GM18502 (cell line): ENCODE results near the gene ABTB2.
"Not testable (repeated sequence)": the region's sequence is repeated elsewhere in the genome, so short reads cannot be mapped to it uniquely, and the experiment has no call there.

ENCODE experiments used
- ATAC-seq: cut with Tn5 transposase; IDR thresholded peaks from one replicate; pipeline ENCODE4 v1.9.1; 2021; ENCODE audit warnings: mild to moderate bottlenecking; ENCODE audit not compliant: unreplicated experiment, poor library complexity

ABTB2 gene

DNA sequence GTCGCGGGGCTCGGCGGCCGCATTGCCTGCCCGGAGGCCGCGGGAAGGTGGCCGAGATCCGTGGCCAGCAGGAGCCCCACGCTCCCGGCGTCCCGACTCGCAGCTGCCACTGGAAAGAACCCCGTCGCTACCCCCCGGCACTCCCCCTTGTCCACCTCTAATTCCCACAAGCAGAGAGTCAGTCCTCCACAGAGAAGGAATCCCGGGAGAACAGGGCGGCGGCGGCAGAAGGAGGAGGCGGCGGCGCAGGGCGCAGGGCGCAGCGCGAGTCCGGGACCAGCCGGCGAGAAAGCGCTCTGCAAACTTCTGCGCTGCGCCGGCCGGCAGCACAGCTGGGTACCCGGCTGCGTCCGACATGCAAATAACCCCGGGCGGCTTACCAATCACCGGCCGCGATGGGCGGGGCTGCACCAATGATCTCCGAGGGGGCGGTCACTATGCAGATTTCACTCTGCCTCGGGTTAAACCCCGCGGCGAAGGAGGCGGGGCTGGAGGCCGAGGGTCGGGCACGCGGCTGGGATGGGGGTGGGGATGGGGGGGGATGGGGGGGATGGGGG is at the start of gene ABTB2:
Gene ABTB2, minus strand, starts transcription at position 310 of the 557 bp plus-strand sequence.
- ATAC-seq, result peak; percentile 89

DNA sequence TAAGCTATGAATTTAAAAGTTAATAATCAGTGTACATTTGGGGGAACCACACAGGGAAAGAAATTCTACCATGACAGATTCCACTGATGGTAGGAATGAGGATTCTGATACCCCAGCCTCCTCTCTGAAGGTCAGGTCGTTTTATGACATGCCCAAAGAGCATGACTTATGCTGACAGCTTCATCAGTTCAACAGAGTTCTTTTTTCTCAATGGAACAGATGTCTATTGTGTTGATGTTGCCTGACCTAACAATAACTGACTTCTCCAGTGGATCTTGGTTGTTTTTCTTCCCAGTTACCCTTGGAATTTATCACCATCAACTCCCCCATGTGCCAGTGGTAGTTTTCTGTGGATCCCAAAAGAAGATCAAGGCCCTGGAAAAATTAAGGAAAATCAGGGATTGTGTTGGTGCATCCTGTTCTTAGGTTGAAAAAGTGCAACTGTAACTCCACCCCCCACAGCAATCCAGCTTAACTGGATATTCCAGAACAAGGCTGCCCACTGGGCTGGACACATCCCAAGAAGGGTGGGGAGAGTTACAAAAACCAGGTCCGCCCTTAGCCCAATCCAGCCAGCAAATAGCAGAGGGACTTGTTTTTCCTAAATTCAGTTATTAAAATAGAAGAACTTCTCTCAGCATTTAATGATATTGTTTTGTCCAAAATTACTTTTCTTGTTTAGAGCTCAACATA is 49.5 kb upstream of the ABTB2 start:
- ATAC-seq, result no peak

DNA sequence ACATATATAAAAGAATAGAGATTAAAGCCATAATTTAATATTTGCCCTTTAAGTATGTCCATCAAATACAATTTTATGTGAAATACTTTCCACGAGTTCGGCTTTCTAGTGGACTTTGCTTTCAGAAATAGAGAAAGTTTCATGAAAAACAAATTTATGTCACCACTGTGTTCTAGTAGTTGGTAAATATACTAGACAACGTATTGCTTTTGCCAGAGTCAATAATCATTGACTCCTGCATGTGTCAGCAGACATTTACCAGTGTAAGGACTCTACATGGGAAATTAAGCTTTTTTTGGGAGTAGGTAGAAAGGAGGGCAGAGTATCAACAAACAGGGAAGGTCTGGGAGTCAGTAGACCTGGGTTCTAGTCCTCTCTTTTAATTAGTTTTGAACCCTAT is 48.6 kb upstream of the ABTB2 start:
- ATAC-seq, result no peak

DNA sequence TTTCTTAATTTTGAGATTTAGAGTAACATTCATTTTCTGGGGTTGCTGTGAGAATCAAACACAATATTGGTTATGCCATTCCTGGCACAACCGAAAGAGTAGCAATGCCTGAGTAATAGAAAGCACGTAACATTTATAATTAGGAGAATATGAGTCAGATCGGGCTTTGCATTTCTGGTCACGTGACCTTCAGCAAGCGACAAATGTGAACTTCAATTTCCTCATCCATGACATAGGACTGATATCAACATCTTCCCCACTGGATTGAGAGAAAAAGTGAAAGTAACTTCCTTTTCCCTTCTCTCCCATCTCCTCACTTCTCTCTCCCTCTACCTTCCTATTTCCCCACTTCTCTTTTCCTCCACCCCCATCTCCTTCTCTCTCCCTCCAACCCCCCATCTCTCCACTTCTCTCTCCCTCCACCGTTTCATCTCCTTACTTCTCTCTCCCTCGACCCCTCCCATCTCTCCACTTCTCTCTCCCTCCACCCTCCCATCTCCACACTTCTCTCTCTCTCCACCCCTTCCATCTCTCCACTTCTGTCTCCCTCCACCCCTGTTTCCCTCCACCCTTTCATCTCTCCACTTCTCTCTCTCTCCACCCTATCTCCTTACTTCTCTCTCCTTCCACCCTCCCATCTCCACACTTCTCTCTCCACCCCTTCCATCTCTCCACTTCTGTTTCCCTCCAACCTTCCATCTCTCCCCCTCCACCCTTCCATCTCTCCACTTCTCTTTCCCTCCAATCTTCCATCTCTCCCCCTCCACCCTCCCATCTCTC is 47.5 kb upstream of the ABTB2 start:
- ATAC-seq, result peak; percentile 50

DNA sequence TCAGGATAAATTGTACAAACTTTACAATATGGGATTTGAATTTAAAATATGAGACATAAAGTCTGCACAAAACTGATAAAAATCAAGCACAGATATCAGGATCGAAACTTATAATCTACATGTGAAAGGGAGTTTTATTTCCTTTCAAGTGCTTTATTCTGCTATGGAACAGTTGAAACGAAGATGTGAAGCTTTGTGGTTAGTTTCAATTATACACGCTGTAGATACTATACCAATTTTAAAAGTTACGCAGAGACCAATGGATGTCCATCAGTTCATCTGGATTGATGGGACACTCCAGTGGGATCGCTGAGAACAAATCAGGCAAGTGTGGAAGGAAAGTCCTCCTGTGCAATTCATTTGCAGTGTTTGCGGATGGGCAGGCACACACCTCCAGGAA is 46.5 kb upstream of the ABTB2 start:
- ATAC-seq, result no peak

DNA sequence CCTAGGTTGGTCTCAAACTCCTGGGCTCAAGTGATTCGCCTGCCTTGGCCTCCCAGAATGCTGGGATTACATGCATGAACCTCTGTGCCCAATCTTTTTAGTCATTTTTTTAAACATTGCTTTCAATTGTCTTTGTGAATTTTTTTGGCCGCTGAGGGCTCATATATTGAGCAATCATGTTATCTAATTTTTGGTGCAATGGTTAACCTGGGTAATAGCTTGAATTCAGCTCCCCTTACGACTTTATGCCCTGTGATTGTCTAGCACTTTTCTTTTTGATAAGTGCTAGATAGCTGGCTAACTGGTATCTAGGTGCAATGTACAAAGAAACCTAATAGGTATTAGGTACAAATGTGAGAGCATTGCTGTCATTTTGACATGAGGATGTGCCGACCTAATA is 45.6 kb upstream of the ABTB2 start:
- ATAC-seq, result no peak

DNA sequence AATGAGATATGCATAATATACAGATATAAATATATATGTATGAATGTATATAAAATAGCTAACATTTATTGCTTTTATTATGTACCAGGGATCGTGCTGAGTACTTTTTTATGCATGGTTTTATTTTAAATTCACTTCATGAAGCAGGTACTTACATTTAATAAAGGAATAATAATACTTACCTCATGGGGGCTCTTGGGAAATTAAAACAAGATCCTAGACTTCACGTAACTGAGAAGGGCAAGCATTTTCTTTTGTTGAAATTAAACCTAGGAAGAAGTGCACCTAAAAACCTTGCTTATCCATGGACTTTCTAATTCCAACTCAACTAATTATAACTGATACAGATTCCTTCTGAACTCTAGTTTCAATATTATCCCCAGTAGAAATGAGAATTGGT is 40.0 kb upstream of the ABTB2 start:
- ATAC-seq, result no peak

DNA sequence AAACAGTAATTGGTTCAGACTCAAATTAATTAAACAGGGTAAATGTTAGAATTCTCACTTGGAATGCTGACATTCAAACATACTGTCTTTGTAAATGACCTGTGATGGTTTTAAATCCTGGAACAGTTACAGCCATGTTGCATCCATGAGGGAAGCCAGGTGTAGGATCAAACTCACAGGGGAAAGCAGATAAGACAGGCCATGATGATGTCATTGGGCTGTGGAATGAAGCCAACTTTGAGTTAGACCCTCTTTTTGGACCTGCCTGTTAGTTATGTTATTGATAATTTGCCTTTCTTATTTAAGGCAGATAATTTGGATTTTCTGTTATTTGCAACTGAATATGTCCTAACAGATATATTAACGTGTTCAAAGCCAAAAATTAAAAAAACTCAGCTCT is 39.3 kb upstream of the ABTB2 start:
- no peak for ATAC-seq

DNA sequence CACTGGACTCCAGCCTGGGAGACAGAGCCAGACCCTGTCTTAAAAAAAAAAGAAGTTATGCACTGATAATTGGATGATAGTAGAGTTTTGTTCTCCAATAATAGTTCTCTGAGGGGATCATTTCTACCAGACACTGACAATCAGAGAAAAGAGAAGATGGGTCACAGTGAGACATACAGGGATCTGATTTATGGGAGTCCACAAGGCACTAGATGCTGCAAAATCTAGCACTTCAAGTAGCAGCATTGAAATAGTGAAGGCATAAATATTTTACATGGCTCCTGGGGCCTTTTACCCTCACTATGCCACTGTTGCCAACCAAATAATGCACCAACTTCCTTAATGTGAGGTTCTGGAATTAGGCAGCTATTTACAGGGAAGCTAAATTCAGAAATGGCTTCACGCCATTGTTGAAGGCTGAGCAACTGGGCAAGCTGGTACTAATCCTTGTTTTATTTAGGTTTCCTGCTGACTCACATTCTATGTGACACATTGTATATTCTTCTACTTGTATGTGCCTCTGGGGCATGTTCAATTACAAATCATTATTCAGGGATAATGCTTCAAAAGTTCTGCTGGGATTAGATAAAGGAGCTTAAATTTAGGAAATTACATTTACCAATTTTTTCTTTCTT is 38.2 kb upstream of the ABTB2 start:
- no peak for ATAC-seq

DNA sequence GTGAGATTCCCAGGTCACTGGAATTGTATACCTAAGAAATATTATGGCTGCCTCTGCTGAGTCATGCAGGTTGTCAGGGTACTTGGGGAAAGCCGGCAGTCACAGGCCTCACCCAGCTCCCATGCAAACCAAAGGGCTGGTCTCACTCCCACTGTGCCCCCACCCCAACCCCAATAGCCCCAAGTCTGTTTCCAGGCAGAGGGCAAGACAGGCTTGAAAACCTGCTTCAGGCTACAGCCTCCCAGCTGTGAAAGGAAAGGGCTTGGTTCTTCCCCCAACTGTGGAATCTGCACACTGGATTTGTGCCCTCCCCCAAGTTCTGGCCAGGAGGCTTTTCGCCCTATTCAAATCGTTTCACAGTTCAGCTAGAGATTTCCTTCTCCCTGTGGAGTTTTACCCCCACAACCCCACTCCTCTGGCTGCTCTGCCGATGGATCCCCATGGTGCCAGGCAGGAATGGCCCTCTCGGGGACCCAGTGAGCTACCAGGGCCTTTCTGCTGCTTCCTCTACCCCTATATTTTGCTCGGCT is 37.0 kb upstream of the ABTB2 start:
- no peak for ATAC-seq

DNA sequence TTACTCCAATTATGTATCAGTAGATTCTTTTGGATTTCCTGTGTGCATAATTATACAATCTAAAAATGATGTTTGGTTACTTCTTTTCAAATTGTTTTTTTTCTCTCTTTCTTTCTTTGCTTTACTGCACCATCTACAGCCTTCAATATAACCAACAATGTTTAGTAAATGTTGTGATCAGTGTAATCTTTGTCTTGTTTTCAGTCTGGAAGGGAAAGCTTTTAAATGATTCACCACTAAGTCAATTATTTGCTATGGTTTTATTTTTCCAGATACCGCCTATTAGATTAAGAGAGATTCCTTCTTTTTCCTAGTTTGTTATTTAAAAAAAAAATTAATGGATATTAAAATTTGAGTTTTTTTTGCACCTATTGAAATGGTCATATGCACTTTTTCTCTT is 29.8 kb upstream of the ABTB2 start:
- ATAC-seq, result no peak

DNA sequence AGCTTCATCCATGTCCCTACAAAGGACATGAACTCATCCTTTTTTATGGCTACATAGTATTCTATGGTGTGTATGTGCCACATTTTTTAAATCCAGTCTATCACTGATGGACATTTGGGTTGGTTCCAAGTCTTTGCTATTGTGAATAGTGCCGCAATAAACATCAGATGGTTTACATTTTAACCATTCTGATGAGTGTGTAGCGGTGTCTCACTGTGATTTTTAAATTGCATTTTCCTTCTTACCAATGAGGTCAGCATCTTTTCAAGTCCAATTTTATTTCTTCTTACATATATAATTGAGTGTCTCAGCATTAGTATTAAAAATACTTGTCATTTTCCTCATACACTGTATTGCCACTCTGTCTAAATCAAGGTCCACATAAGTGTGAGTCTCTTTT is 28.5 kb upstream of the ABTB2 start:
- not testable (repeated sequence) for ATAC-seq

DNA sequence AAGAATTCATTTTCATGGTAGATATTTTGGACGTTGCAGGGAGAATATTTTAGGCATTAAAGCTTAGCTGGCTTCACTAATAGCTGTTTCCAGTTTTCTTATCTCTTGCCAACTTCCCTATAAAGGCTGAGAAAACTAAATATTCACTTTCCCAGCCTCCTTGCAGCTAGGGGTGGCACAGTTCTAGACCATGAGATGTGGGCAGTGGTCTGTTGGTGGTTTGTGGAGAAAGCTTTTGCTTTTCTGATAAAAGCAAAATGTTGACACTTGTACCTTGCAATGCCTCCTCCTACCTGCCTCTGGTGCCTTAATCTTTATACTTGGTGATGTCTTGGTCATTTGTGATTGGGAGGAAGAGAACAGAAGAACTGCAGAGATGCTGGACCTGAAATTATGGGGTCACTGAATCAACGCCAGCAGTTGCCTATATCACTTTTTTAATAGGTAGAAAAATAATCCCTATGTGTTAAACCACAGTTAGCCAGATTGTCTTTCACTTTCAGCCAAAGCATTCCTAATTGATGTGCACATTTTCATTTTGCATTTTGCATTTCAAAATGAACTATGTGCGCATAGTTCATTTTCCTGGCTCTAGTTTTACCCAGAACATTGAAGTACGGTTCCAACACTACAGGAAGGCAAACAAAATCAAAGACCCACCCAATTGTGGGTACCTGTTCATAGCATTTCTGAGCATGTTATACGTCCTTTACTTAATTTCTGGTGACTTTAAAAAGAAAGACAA is 24.9 kb upstream of the ABTB2 start:
- ATAC-seq, result no peak

DNA sequence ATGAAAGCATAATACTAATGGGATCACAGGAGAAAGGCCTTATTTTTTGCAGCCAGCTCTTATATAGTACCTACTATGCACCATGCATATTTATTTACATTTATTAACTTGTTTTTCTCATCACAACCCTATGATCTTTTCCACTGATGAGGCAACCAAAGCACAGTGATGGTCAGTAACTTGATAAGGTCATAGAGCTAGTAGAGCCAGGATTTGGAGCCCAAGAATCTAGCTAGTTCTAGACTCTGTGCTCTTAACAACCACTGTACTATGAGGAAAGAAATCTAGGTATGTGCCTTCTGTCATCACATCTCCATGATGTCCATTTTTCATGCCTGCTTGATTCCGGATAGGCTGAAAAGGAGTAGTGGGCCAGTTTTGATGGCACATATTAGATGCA is 24.0 kb upstream of the ABTB2 start:
- ATAC-seq, result no peak

DNA sequence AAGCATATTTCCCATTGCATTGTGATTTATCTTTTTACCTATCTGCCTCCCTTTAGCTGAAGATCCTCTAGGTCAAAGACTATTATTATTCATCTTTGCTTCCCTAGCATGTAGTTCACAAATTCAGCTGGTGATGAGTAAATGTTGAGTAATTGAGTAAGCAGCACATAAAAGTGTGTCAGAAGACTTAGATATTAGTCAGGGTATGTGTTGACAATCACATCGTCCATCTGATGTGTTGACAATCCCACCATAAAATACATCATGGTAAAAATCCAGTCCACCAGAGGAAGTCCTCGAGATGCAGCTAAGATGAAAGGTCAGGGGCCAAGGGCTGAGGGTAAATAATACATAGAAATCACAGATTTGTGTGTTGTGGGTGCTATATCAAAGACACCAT is 22.9 kb upstream of the ABTB2 start:
- ATAC-seq, result no peak

DNA sequence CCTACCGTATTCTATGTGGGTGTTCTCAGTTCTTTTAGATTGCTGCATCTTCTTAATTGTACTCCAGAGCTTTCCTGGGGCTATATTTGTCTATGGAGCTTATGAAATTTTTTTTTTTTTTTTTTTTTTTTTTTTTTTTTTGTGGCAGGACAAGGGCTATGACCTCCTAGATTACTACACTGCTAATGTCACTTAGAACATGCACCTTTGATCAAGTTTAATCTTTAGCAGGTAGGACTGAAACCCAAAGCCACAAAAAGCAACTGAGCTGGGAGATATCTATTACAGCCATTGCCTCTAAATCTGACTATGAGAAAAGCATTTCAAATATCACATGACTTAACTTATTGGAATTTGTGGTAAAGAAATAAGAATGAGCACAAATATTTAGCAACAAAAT is 21.7 kb upstream of the ABTB2 start:
- ATAC-seq, result no peak

DNA sequence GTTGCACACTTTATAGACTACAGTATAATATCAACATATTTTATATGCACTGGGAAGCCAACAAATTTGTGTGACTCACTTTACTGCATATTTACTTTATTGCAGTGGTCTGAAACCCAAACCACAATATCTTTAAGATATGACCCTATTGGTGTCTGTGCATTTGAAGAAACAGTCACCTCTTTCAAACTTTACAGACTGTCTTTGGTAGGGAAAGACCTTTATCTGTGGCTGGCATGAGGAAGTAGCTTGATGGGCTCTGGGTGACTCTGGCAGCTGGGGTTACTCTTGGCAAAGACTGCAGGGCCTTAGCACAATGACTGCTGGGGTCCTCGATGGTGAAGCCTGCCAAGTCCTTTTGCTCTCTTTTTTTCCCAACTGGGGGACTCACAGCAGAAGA is 21.3 kb upstream of the ABTB2 start:
- no peak for ATAC-seq

DNA sequence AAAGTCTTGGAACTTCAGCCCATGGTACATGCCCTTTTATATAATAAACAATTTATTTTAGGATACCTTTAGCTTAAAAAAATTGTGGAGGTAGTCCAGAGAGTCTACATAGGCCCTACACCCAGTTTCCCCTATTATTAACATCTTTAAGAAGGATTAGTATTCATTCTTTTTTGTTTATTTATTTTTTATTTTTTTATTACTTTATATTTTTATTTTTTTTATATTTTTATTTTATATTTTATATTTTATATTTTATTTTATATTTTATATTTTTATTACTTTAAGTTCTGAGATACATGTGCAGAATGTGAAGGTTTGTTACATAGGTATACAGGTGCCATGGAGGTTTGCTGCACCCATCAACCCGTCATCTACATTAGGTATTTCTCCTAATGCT is 15.9 kb upstream of the ABTB2 start:
- ATAC-seq, result no peak

DNA sequence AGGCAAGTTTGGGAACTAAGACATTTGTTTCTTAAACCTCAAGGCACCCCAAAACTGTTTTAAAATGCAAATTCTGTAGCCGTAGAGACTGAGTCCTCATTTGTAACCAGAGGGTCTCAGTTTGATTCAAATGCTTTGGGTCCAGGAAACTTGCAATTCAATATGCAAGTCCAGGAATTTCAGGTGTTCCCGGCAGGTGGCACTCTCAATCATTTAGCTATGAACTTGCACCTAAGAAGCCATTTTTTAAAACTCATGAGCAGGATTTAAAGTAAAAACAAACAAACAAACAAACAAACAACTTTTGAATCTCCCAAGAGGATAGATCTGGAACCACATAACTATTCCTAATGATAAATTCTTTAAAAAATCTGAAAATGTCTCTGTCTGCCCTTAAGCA is 8.7 kb upstream of the ABTB2 start:
- no peak for ATAC-seq

DNA sequence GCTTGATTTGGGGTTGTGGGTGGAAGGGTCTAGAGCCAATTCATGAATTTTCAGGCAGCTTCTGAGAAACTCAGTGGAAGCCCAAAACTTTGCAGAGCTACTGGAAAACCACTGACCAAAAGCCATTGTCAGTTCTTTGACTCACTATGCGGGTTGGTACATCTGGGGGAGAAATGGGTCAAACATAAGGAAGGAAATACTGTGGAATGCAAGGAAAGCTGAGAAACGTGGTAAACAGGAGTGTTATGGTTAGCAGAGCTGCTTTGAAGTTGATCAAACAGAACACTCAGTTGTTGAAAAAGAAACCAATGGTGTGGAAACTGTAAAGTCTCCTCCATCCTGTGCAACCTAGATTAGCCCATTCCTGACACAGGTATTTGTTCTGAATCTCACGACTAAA is 6.3 kb upstream of the ABTB2 start:
- ATAC-seq, result no peak
